Right lobe of liver (tissue), 6 donors: Measurements from ENCODE around the gene CS. TPM values are rescaled to one million over a fixed set of nuclear protein-coding genes. Genes with fewer than 3 reads are reported as not detected.
"Not testable (repeated sequence)": the region's sequence is repeated elsewhere in the genome, so short reads cannot be mapped to it uniquely, and the experiment has no call there.

ENCODE experiments used
- ATAC-seq, 4 donors: fragments of 200-7000 bp; cut with Tn5 transposase; one replicate each; pipeline ENCODE4 v1.9.1; 2020; ENCODE audit warnings: mild to moderate bottlenecking in 4 of 4, moderate library complexity in 4 of 4
- DNase-seq, 3 donors: peaks; one replicate each; pipeline ENCODE4 v3.0.0-alpha.2; 2020
- H3K27ac ChIP-seq, 3 donors: fragments of 200-600 bp; one replicate each; pipeline ENCODE4 v1.8.0; 2022
- H3K27me3 ChIP-seq, 2 donors: fragments of 200-600 bp; one replicate each; pipeline ENCODE4 v1.8.0; 2022
- H3K36me3 ChIP-seq, 4 donors: fragments of 200-600 bp; sonication (generic) in 1 of 4; one replicate each; pipeline versions ENCODE4 v1.5.1 to v1.8.0; 2017 to 2022; ENCODE audit warnings: control low read depth in 1 of 4
- H3K4me1 ChIP-seq, 4 donors: fragments of 200-600 bp; sonication (generic) in 1 of 4; one replicate each; pipeline versions ENCODE4 v1.5.1 to v1.8.0; 2017 to 2022; ENCODE audit warnings: control low read depth in 1 of 4
- H3K4me3 ChIP-seq, 3 donors: fragments of 200-600 bp; one replicate each; pipeline ENCODE4 v1.8.0; 2022
- H3K9me3 ChIP-seq, 4 donors: fragments of 200-600 bp; sonication (generic) in 1 of 4; one replicate each; pipeline versions ENCODE4 v1.5.1 to v1.8.0; 2017 to 2022; ENCODE audit warnings: control low read depth in 1 of 4
- CTCF ChIP-seq, 4 donors: fragments of 200-600 bp in 3 of 4; fragments of 450-650 bp in 1 of 4; IDR thresholded peaks; one replicate each; pipeline versions ENCODE4 v1.5.1 to v1.8.0; 2016 to 2022; ENCODE audit warnings: antibody characterized with exemption in 4 of 4, mild to moderate bottlenecking in 2 of 4
- POLR2A ChIP-seq: fragments of 450-650 bp; IDR thresholded peaks from one replicate; pipeline ENCODE4 v1.6.1; 2017; ENCODE audit warnings: antibody characterized with exemption, mild to moderate bottlenecking
- WGBS: methylation state at CpG from one replicate; pipeline ENCODE4 v1.1.6; 2018; ENCODE audit warnings: low coverage, low lambda C conversion rate; ENCODE audit not compliant: insufficient coverage; ENCODE audit errors: missing lambda C conversion rate; 5-methylcytosine and 5-hydroxymethylcytosine counted together
- intact Hi-C, 2 donors: fragments of 100-400 bp; cut with DNase I; formaldehyde crosslinking; loops; one replicate each; pipeline versions ENCODE4 v1.11.2 to v1.14.1; 2022
- total RNA-seq, 6 experiments: library from RNA; depleted of rRNA in 2 of 6; stranded (reverse); fragments of >200 nt in 2 of 6; fragmentation: NEBNext Ultra II Directional in 3 of 6; extraction: Animal tissue kit (Norgen Biotek cat#: 25700) in 3 of 6; gene quantifications; one replicate each; pipeline versions ENCODE4 v1.1.0 to v1.2.4, GENCODE V29; 2016 to 2023
- donor health status: DM: no; HTN: yes; CAD: no.
- donor health status: DM: no; HTN: no; CAD: no.
- donor health status: DM: no; HTN: no; CAD: no.
- donor health status: DM: no; HTN: yes; CAD: no.
- donor health status: DM: no; HTN: yes; CAD: no.

CS gene
- total RNA-seq, 6 experiments from 2014 or later, result 45.6 to 109 (median 61.2) TPM

- WGBS, result 20% methylated on average over 15 of the region's 21 CpGs
- Histone ChIP-seq H3K36me3 (peaks cover 0 to 19% (median 2%) of the 10 kb centered on the region in 4 donors), H3K4me3 (peak overlapping the region; percentile 72 to 83 (median 80)), H3K27me3 (no peaks in the 10 kb centered on the region), H3K27ac (peak overlapping the region; percentile 76 to 90 (median 86)), H3K4me1 (peaks cover 0 to 37% (median 5%) of the 10 kb centered on the region in 4 donors), H3K9me3 (no peaks in the 10 kb centered on the region)
- intact Hi-C loops, result no loop called here
- DNase-seq, result peak; percentile 60 to 83 (median 83)
- TF ChIP-seq CTCF (IDR thresholded peaks at IDR 0.05), result no peak
- no peak for TF ChIP-seq POLR2A
- peak; percentile 64 to 78 (median 75) for ATAC-seq
Measured at GRCh38 chr12:56267443-56268071, 32.6 kb downstream of the CS start.

GRCh38 chr12:56266693-56267442 is 33.3 kb downstream of the CS start, which contains the start of gene COQ10A:
TSS of gene COQ10A (plus strand) at chr12:56266942. CDS start at chr12:56267119, 177 bp downstream.
- no peaks in the 10 kb centered on the region for H3K9me3 ChIP-seq
- DNase-seq (peak; percentile 92 to 93 (median 93)), ATAC-seq (peak; percentile 88 to 96 (median 91))
- intact Hi-C loops, result no loop called here
- peaks cover 0 to 36% (median 5%) of the 10 kb centered on the region in 4 donors for H3K4me1 ChIP-seq
- WGBS, result under 1% methylated on average over 18 of the region's 68 CpGs
- H3K27ac ChIP-seq, result peak within 1 kb of the TSS; percentile 76 to 90 (median 86)
- TF ChIP-seq CTCF (IDR thresholded peaks at IDR 0.05), result peak; percentile 55 to 66 (median 60)
- peak; percentile 89 for TF ChIP-seq POLR2A
- peak within 1 kb of the TSS; percentile 72 to 83 (median 80) for H3K4me3 ChIP-seq
- no peaks in the 10 kb centered on the region for H3K27me3 ChIP-seq
- peaks cover 0 to 18% (median 2%) of the 10 kb centered on the region in 4 donors for H3K36me3 ChIP-seq

- DNase-seq, intact Hi-C loops, H3K27me3 ChIP-seq, H3K9me3 ChIP-seq: not testable (repeated sequence)
- Histone ChIP-seq H3K36me3 (peaks cover 0 to 11% (median 2%) of the 10 kb centered on the region in 4 donors), H3K4me1 (peaks cover 0 to 30% (median 5%) of the 10 kb centered on the region in 4 donors), H3K4me3 (peak overlapping the region; percentile 72 to 83 (median 80)), H3K27ac (peak overlapping the region; percentile 76 to 90 (median 86))
- 39% methylated on average over 15 of the region's 16 CpGs for WGBS
- ATAC-seq, result peak in 2 of 4 donors; percentile 1 to 5
Measured at GRCh38 chr12:56266068-56266692, 34.0 kb downstream of the CS start.

GRCh38 chr12:56262955-56263354 is 37.2 kb downstream of the CS start:
- DNase-seq, result not testable (repeated sequence)
- 71% methylated on average over 2 of the region's 7 CpGs for WGBS

GRCh38 chr12:56261503-56262232 is 38.5 kb downstream of the CS start:
- WGBS, result 84% methylated on average over 5 of the region's 5 CpGs
- TF ChIP-seq POLR2A (no peak), CTCF (IDR thresholded peaks at IDR 0.05) (no peak)
- no peak overlapping the region for H3K27ac ChIP-seq
- H3K4me1 ChIP-seq, result peaks cover 0 to 23% (median 11%) of the 10 kb centered on the region in 4 donors
- peaks cover 0 to 3% (median 0%) of the 10 kb centered on the region in 4 donors for H3K36me3 ChIP-seq
- H3K27me3 ChIP-seq, result no peaks in the 10 kb centered on the region
- no peak for DNase-seq
- no peaks in the 10 kb centered on the region for H3K9me3 ChIP-seq
- ATAC-seq, result no peak
- H3K4me3 ChIP-seq, result no peak overlapping the region
- intact Hi-C loops, result no loop called here

More at GRCh38 chr12:56262955-56263354, 37.2 kb downstream of the CS start:
- ATAC-seq, H3K27me3 ChIP-seq, H3K36me3 ChIP-seq, H3K4me3 ChIP-seq, H3K27ac ChIP-seq, H3K9me3 ChIP-seq, intact Hi-C loops: not testable (repeated sequence)
- peaks cover 0 to 15% (median 6%) of the 10 kb centered on the region in 4 donors for H3K4me1 ChIP-seq
